GM18499 (cell line): Measurements from ENCODE around the gene ARL2BP.

ENCODE experiments used
- ATAC-seq: cut with Tn5 transposase; IDR thresholded peaks from one replicate; pipeline ENCODE4 v1.9.1; 2021; ENCODE audit warnings: moderate number of reproducible peaks; ENCODE audit not compliant: insufficient read depth, unreplicated experiment

ARL2BP gene

GRCh38 chr16:57279780-57280638 lies 35.0 kb downstream of the ARL2BP start:
- ATAC-seq = no peak

- no peak for ATAC-seq
Measured at GRCh38 chr16:57281791-57282190, 36.7 kb downstream of the ARL2BP start.

- ATAC-seq = no peak
Measured at GRCh38 chr16:57282510-57283213, 37.6 kb downstream of the ARL2BP start.

- no peak for ATAC-seq
Measured at GRCh38 chr16:57283214-57283958, 38.3 kb downstream of the ARL2BP start.

- no peak for ATAC-seq
Measured at GRCh38 chr16:57283959-57284208, 38.8 kb downstream of the ARL2BP start.

- ATAC-seq = no peak
Measured at GRCh38 chr16:57284209-57284951, 39.3 kb downstream of the ARL2BP start, which contains the start of gene PLLP. PLLP (minus strand) TSS chr16:57284672; CDS start chr16:57284540, 132 bp downstream.

GRCh38 chr16:57284952-57285363 lies 39.9 kb downstream of the ARL2BP start:
- ATAC-seq = no peak

- ATAC-seq = no peak
Measured at GRCh38 chr16:57285379-57285778, 40.3 kb downstream of the ARL2BP start.

- ATAC-seq = no peak
Measured at GRCh38 chr16:57289391-57290257, 44.6 kb downstream of the ARL2BP start.

- ATAC-seq = no peak
Measured at GRCh38 chr16:57297856-57298255, 52.8 kb downstream of the ARL2BP start.

GRCh38 chr16:57299009-57299718 lies 54.1 kb downstream of the ARL2BP start:
- peak; percentile 9 for ATAC-seq

GRCh38 chr16:57299719-57300386 lies 54.8 kb downstream of the ARL2BP start:
- ATAC-seq = peak; percentile 22

GRCh38 chr16:57300387-57301125 lies 55.5 kb downstream of the ARL2BP start:
- peak; percentile 73 for ATAC-seq

- no peak for ATAC-seq
Measured at GRCh38 chr16:57301126-57301817, 56.2 kb downstream of the ARL2BP start.
